ENCODE results near the gene CDIP1. TPM values are rescaled to one million over a fixed set of nuclear protein-coding genes. Genes with fewer than 3 reads are reported as not detected.

CDIP1 gene
- total RNA-seq, 2 donors from 2014 or later: 21.1 to 30.6 TPM

DNA sequence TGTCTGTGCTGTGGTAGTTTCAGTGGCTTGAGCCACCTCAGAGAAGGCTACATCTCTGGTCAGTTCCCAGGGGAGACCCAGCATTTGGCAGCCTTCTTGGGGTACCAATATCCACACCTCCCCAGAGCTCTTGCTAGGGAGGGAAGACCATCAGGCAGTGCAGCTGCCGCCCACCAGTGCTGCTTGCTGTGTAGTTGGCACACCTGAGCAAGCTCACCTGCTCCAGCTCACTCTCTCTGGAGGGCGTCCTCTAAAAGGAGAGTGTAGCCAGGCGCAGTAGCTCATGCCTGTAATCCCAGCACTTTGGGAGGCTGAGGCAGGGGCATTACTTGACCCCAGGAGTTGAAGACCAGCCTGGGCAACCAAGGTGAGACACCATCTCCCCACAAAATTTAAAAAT lies 29.8 kb downstream of the CDIP1 start:
- Histone ChIP-seq H3K36me3 (no peaks in the 10 kb centered on the region), H3K27ac (no peak overlapping the region), H3K27me3 (replicated peaks; ENCODE audit: insufficient read depth) (no peaks in the 10 kb centered on the region), H3K4me1 (replicated peaks) (no peaks in the 10 kb centered on the region), H3K4me3 (no peak overlapping the region), H3K9me3 (no peaks in the 10 kb centered on the region)
- no peak for DNase-seq (ENCODE audit: low spot score)
- 98% methylated on average over 3 of the region's 3 CpGs for WGBS
- intact Hi-C loops (cut with DNase I): loop anchor here (5.0 to 10.0 kb wide), 2 partner anchors 78 to 446 kb away; partner anchors contain the start of gene SEC14L5
- TF ChIP-seq POLR2AphosphoS5 (IDR thresholded peaks at IDR 0.05): no peak
- TF ChIP-seq CTCF (IDR thresholded peaks at IDR 0.05): no peak
- TF ChIP-seq POLR2A (IDR thresholded peaks at IDR 0.05): no peak

DNA sequence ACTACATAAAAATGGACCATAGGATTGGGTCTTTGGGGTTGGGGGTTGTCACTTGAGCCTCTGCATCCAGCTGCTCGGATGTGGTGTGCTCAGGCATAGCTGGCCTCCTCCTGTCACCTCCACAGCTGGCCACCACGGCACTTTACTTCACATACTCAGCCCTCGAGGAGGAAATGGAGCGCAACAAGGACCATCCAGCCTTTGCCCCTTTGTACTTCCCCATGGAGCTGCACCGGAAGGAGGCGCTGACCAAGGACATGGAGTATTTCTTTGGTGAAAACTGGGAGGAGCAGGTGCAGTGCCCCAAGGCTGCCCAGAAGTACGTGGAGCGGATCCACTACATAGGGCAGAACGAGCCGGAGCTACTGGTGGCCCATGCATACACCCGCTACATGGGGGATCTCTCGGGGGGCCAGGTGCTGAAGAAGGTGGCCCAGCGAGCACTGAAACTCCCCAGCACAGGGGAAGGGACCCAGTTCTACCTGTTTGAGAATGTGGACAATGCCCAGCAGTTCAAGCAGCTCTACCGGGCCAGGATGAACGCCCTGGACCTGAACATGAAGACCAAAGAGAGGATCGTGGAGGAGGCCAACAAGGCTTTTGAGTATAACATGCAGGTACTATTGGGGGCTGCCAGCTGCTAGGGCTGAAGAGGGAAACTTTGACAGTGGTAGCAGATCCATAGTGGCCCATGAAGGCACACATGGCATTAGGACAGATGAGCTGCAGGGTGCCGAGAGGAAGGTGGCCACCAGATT lies 30.8 kb downstream of the CDIP1 start:
- TF ChIP-seq POLR2A (IDR thresholded peaks at IDR 0.05) (no peak), POLR2AphosphoS5 (IDR thresholded peaks at IDR 0.05) (no peak), CTCF (IDR thresholded peaks at IDR 0.05) (no peak)
- Histone ChIP-seq H3K4me1 (replicated peaks) (no peaks in the 10 kb centered on the region), H3K36me3 (no peaks in the 10 kb centered on the region), H3K27me3 (replicated peaks; ENCODE audit: insufficient read depth) (no peaks in the 10 kb centered on the region), H3K9me3 (no peaks in the 10 kb centered on the region), H3K27ac (no peak overlapping the region), H3K4me3 (no peak overlapping the region)
- DNase-seq (ENCODE audit: low spot score): no peak
- intact Hi-C loops (cut with DNase I): loop anchor here (2.0 to 10.0 kb wide), 3 partner anchors 41 to 447 kb away; partner anchors contain the start of gene SEC14L5
- 94% methylated on average over 17 of the region's 17 CpGs for WGBS

- peak; percentile 71 for DNase-seq (ENCODE audit: low spot score)
- no peaks in the 10 kb centered on the region for H3K27me3 ChIP-seq (replicated peaks; ENCODE audit: insufficient read depth)
- no peaks in the 10 kb centered on the region for H3K9me3 ChIP-seq
- no peak overlapping the region for H3K27ac ChIP-seq
- TF ChIP-seq POLR2AphosphoS5 (IDR thresholded peaks at IDR 0.05): peak; percentile 62
- TF ChIP-seq POLR2A (IDR thresholded peaks at IDR 0.05): no peak
- TF ChIP-seq CTCF (IDR thresholded peaks at IDR 0.05): peak; percentile 53 to 88 (median 82)
- no peak overlapping the region for H3K4me3 ChIP-seq
- intact Hi-C loops (cut with DNase I): loop anchor here (2.0 to 10.0 kb wide), 3 partner anchors 42 to 448 kb away; partner anchors contain the start of gene SEC14L5
- no peaks in the 10 kb centered on the region for H3K36me3 ChIP-seq
- H3K4me1 ChIP-seq (replicated peaks): peaks cover 2% of the 10 kb centered on the region
- WGBS: 3% methylated on average over 3 of the region's 3 CpGs
Measured at GRCh38 chr16:4506450-4506849, 32.1 kb downstream of the CDIP1 start.

DNA sequence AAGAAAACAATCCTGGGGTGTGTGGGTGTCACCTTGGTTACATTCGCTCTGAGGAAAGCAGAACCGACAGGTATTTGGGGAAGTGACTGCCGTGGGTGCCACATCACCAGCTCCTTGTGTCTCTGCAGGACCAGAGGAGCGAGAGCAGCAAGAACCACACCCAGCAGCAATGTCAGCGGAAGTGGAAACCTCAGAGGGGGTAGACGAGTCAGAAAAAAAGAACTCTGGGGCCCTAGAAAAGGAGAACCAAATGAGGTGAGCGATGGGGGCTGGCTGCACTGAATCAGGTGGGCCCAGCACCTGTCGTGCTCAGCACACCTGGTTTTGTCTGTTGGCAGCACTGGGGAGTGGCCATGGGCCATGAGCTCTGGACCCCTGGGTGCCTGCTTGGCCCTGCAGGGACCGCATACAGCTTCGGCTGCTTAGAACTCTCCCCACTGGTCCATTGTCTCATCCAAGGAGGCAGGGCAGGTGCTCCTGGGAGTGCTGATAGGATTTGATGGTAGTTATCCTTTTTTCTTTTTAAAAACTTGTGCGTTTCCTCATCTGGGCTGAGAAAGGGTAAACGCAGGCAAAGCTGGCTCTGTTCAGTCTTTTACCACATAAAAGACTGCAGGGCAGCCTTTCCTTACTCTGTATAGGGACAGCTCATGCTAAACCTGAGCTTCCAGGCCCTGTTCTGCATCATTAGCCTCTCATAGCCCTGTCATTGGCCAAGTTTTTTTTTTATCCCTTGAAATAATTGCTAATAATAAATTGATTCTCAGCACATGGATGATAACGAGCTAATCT lies 33.0 kb downstream of the CDIP1 start:
- intact Hi-C loops (cut with DNase I): loop anchor here (2.0 to 10.0 kb wide), 3 partner anchors 43 to 449 kb away; partner anchors contain the start of gene SEC14L5
- Histone ChIP-seq H3K9me3 (no peaks in the 10 kb centered on the region), H3K4me1 (replicated peaks) (peaks cover 7% of the 10 kb centered on the region), H3K27ac (no peak overlapping the region), H3K4me3 (no peak overlapping the region), H3K27me3 (replicated peaks; ENCODE audit: insufficient read depth) (no peaks in the 10 kb centered on the region), H3K36me3 (no peaks in the 10 kb centered on the region)
- DNase-seq (ENCODE audit: low spot score): no peak
- TF ChIP-seq POLR2A (IDR thresholded peaks at IDR 0.05) (no peak), CTCF (IDR thresholded peaks at IDR 0.05) (no peak), POLR2AphosphoS5 (IDR thresholded peaks at IDR 0.05) (no peak)
- 72% methylated on average over 13 of the region's 13 CpGs for WGBS

Data from prostate gland (tissue), 2 donors.